Endometrial microvascular endothelial cells (primary cell): Measurements from ENCODE around the gene CYP4F3. TPM values are rescaled to one million over a fixed set of nuclear protein-coding genes. Genes with fewer than 3 reads are reported as not detected.
"Not testable (repeated sequence)": the region's sequence is repeated elsewhere in the genome, so short reads cannot be mapped to it uniquely, and the experiment has no call there.

Experiments used
- in situ Hi-C: cut with HindIII; loops from 2 replicates; pipeline ENCODE4 v1.10.0; 2017; ENCODE audit warnings: low sequenced_read_pairs, low pct_unique_long_range_greater_than_20kb; ENCODE audit errors: inconsistent ontology term
- total RNA-seq: library from RNA; depleted of rRNA; stranded (reverse); fragments of >200 nt; gene quantifications from one replicate; pipeline ENCODE4 v1.2.3, GENCODE V29; 2015; ENCODE audit errors: inconsistent ontology term

Gene CYP4F3
- total RNA-seq, 1 donor from 2014 or later, result not detected

DNA sequence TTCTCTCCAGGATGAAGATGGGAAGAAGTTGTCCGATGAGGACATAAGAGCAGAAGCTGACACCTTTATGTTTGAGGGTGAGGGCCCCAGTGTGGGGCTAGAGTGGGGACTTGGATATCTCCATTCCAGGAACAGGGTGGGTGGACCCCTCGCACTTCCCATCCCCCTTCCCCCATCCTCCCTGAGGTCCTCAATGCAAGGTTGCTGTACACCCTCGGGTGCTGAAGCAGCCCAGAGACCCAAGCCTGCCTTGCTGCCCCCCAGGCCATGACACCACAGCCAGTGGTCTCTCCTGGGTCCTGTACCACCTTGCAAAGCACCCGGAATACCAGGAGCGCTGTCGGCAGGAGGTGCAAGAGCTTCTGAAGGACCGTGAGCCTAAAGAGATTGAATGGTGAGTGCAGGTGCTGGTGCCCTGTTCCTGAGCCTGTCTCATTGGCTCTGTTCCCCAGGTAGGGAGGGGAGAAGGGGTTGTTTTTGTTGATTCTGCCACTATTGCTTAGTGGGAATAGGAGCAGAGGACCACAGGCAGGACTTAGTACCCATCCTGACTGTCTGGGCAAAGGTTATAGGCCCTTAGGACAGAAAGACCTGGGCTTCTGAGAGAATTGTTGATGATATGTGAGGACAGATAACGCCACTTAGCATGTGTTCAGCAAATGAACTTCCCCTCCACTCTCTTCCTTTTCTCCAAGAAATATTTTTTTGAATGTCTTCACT is 12.0 kb downstream of the CYP4F3 start:
- in situ Hi-C loops, result no loop called here

- in situ Hi-C loops, result no loop called here
Observed at GRCh38 chr19:15656467-15656866, 15.8 kb downstream of the CYP4F3 start.

DNA sequence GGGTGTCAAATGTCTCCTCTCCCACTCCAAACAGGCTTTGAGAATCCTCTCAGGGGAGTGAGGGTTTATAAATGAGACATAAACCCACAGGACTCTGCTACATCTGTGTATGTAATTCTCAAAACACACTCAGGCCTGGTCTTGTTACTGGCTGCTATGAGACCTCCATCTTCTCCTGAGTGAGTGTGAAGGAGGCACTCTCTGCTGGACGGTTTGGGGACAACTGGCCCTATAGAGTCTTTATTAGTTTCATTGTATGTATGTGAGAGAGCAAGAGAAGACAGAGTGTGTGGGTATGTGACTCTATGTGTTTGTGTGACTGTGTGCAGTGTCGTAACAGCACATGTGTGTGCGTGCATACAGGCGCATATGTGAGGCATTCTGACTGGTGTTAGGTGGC is 22.6 kb downstream of the CYP4F3 start:
- in situ Hi-C loops, result no loop called here

- in situ Hi-C loops, result no loop called here
Observed at GRCh38 chr19:15666186-15666585, 25.5 kb downstream of the CYP4F3 start.

GRCh38 chr19:15666883-15667282 is 26.2 kb downstream of the CYP4F3 start:
- in situ Hi-C loops, result no loop called here

DNA sequence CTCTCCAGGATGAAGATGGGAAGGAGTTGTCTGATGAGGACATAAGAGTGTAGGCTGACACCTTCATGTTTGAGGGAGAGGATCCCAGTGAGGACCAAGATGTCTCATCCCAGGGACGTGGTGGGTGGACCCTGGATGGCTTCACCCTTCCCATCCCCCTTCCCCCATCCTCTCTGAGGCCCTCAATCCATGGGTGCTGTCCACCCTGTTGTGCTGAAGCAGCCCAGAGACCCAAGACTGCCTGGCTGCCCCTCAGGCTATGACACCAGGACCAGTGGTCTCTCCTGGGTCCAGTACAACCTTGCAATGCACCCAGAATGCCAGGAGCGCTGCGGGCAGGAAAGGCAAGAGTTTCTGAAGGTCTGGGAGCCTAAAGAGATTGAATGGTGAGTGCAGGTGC is 28.7 kb downstream of the CYP4F3 start:
- in situ Hi-C loops, result no loop called here

GRCh38 chr19:15669891-15670290 is 29.2 kb downstream of the CYP4F3 start:
- in situ Hi-C loops, result no loop called here

DNA sequence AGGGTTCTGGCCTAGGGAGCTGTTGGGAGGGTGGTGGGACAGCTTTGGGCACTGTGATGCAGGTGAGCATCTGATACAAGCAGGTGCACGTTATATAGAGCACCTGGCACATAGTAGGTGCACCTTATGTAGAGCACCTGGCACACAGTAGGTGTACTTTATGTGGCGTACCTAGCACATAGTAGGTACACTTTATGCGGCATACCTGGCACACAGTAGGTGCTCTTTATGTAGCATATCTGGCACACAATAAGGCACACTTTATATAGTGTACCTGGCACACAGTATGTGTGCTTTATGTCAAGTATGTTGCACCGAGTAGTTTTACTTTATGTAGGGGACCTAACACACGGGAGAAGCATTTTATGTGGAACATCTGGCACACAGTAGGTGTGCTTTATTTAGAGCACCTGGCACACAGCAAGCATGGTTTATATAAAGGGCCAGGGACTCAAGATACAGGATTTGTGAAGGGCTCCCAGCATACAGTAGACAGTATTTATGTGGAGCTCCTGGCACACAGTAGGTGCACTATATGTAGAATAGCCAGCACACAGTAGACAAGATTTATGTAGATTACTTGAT is 30.6 kb downstream of the CYP4F3 start:
- in situ Hi-C loops, result no loop called here

DNA sequence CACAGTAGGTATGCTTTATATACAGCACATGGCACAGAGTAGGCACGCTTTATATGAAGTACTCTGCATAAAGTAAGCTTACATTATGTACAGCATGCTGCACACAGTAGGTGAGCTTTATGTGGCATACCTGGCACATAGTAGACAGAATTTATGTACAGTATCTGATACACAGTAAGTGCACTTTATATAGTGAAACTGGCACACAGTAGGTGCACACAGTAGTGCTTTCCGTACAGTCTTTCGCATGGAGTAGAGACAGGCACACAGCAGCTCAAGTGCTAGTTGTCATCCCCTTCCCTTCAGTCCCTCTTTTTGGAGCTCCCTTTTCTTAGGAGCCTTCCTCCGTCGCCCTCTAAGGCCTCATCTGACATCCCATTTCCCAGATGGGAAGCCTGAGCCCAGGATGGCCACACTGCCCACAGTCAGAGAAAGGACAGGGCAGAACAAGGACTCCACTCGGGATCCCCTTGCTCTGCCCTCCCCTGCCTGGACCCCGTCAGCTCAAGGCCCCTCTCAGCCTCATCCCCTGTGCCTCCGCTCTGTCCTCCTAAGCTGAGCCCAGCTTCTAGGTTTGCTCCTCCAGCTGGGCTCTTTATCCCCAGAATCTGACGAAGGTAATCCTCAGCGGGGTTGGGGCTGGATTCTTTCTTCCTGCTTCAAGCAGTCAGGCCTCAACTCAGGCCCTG is 31.3 kb downstream of the CYP4F3 start:
- in situ Hi-C loops, result no loop called here

DNA sequence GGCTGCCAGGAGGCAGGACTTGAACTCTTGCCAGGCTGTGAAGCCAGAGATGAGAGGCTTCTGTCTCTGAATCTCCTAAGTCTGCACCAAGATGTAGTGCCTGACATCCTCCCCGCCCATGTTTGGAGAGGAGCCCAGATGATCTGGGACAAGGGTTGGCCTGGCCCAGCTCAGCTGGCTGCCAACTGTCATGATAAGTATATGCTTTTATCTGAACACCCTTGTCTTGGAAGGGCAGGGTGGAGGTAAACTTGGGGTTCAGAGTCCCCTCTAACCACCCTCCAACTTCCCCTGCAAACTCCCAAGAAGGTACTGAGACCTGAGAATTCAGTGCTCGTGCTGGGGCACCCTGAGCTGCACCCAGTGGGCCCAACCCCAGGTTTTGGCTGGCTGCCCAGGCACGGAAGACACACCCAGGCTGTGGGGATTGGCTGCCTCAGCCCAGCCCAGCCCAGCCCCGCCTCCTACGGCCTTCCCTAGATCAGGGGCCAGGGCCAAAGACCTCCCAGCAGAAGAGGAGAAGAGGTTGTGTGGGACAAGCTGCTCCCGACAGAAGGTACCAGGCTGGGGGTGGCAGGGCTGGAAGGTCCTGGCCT is 32.0 kb downstream of the CYP4F3 start, which contains the start of gene CYP4F12:
TSS of gene CYP4F12 (plus strand) at position 508 of the 596 bp plus-strand sequence. CDS start 443 bp downstream, outside the sequence.
- in situ Hi-C loops, result no loop called here

GRCh38 chr19:15673176-15673654 is 32.5 kb downstream of the CYP4F3 start:
- in situ Hi-C loops, result no loop called here

DNA sequence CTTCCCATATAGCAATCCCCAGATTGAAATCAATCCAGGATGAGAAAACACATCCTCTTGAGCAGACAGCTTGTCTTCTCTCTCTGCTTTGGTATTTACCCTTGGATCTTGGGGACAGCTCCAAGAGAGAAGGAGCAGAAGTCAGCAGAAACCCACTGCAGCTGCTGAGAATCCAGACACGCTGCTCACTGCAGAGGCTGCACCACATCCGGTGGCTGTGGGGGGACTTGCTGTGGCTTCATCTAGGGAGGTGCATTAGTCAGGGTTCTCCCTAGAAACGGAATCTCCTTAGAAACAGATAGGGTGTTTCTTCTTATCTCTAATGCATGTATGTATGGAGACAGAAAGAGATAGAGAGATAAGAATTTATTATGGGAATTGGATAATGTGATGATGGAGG is 34.9 kb downstream of the CYP4F3 start:
- in situ Hi-C loops, result no loop called here

DNA sequence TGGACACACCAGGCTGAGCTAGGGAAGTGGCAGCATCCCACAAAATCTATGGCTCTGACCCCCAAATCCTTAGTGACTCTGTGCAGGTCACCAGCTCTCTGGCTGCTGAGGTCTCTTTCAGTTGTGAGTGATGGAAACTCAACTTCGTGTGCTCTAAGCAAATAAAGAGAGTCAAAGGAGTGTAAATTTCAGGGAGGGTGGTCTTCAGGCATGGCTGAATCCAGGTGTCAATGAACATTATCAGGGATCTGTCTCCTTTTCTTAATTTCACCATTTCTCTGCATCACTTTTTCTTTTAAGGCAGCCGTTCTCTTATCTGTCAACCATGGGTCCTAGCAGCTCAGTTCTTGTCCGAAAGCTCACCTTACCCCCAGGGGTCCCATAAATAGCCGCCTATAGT is 38.4 kb downstream of the CYP4F3 start:
- in situ Hi-C loops, result no loop called here

GRCh38 chr19:15679865-15680264 is 39.2 kb downstream of the CYP4F3 start:
- in situ Hi-C loops, result not testable (repeated sequence)

GRCh38 chr19:15680478-15681322 is 40.0 kb downstream of the CYP4F3 start:
- in situ Hi-C loops, result no loop called here

DNA sequence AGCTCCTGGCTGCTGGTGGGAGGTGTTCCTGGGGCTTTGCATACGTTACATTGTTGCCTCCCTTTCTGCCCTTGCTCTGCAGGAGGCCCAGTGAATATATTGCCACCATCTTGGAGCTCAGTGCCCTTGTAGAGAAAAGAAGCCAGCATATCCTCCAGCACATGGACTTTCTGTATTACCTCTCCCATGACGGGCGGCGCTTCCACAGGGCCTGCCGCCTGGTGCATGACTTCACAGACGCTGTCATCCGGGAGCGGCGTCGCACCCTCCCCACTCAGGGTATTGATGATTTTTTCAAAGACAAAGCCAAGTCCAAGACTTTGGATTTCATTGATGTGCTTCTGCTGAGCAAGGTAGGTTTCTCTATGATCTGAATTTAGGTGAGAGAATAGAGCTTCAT is 42.7 kb downstream of the CYP4F3 start:
- in situ Hi-C loops, result no loop called here

DNA sequence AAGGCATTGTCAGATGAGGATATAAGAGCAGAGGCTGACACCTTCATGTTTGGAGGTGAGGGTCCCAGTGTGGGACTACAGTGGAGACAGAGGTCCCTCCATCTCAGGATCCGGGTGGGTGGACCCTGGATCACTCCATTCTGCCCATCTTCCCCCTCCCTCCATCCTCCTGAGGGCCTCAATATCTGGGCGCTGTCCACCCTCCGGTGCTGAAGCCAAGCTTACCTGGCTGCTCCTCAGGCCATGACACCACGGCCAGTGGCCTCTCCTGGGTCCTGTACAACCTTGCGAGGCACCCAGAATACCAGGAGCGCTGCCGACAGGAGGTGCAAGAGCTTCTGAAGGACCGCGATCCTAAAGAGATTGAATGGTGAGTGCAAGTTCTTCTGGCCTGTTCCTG is 44.1 kb downstream of the CYP4F3 start:
- in situ Hi-C loops, result no loop called here

DNA sequence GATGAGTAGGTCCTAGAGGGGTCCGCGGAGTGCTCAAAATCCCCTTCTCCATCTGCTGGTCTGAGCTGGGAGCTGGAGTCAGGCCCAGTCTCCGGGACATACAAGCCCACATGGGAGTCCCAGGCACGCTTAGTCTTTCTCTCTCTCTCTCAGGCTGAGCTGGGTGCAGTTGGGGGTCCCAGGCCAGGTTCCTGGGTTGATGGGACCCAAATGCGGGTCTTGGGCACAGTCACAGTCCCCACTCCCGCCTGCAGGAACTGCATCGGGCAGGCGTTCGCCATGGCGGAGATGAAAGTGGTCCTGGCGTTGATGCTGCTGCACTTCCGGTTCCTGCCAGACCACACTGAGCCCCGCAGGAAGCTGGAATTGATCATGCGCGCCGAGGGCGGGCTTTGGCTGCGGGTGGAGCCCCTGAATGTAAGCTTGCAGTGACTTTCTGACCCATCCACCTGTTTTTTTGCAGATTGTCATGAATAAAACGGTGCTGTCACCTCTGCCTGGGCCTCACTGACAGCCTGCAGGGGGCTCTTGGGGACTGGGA is 56.0 kb downstream of the CYP4F3 start:
- in situ Hi-C loops, result no loop called here
